ENCODE data around the gene FAM171A1. TPM values are rescaled to one million over a fixed set of nuclear protein-coding genes. Genes with fewer than 3 reads are reported as not detected.
A peak's percentile ranks its signal among the peaks of the same experiment; 100 is the strongest.

FAM171A1 gene
- total RNA-seq, 2 donors from 2014 or later, result 16.3 to 24.2 TPM

DNA sequence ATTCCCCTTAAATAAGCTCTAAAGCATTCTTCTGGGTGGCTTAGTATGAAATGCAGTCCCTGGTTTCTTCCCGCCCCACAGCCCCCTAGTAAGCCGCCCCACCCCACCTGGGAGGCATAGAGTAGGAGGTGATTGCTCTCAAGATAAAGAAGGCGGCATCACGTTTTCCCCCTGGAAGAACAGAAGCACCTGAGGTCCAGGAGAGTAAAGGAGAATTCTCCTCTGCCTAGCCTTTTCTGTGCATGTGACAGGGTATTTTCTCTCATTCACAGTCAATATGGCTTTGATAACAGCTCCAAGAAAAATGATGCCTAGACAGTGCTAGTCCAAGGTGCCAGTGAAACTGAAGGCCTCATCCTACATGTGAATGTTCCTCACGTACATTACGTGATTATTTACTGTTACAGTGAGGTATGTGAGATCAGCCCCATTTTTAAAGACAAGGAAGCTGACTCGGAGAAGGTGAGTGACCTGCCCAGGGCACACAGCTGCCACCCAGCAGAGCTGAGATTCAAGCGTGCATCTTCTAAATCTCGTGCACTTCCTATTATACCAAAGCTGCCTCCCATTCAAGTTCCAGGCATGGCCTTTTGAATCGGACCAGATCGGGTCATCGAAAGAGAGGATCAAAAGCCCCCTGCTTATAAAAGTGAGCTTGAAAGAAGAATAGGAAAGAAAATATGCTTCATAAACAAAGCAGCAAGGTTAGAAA is 59.4 kb downstream of the FAM171A1 start:
- TF ChIP-seq POLR2A (IDR thresholded peaks at IDR 0.05) (no peak), POLR2AphosphoS5 (IDR thresholded peaks at IDR 0.05) (no peak)
- TF ChIP-seq, protein P1, sequence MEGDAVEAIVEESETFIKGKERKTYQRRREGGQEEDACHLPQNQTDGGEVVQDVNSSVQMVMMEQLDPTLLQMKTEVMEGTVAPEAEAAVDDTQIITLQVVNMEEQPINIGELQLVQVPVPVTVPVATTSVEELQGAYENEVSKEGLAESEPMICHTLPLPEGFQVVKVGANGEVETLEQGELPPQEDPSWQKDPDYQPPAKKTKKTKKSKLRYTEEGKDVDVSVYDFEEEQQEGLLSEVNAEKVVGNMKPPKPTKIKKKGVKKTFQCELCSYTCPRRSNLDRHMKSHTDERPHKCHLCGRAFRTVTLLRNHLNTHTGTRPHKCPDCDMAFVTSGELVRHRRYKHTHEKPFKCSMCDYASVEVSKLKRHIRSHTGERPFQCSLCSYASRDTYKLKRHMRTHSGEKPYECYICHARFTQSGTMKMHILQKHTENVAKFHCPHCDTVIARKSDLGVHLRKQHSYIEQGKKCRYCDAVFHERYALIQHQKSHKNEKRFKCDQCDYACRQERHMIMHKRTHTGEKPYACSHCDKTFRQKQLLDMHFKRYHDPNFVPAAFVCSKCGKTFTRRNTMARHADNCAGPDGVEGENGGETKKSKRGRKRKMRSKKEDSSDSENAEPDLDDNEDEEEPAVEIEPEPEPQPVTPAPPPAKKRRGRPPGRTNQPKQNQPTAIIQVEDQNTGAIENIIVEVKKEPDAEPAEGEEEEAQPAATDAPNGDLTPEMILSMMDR (IDR thresholded peaks at IDR 0.05), result no peak
- peaks cover 4% of the 10 kb centered on the region for H3K4me1 ChIP-seq (replicated peaks)
- intact Hi-C loops (cut with DNase I), result no loop called here

GRCh38 chr10:15310776-15311568 is 60.1 kb downstream of the FAM171A1 start:
- Histone ChIP-seq H3K27me3 (replicated peaks; ENCODE audit: insufficient read depth) (no peaks in the 10 kb centered on the region), H3K9me3 (no peaks in the 10 kb centered on the region), H3K4me1 (replicated peaks) (peaks cover 4% of the 10 kb centered on the region), H3K4me3 (no peak overlapping the region), H3K27ac (peak overlapping the region; percentile 51 to 72), H3K36me3 (no peaks in the 10 kb centered on the region)
- intact Hi-C loops (cut with DNase I), result no loop called here
- DNase-seq (ENCODE audit: low spot score), result no peak
- 81% methylated on average over 5 of the region's 5 CpGs for WGBS
- TF ChIP-seq, protein P1 (IDR thresholded peaks at IDR 0.05), result no peak
- TF ChIP-seq POLR2AphosphoS5 (IDR thresholded peaks at IDR 0.05), result no peak
- TF ChIP-seq POLR2A (IDR thresholded peaks at IDR 0.05), result no peak

More for the DNA sequence above, 59.4 kb downstream of the FAM171A1 start:
- Histone ChIP-seq H3K36me3 (no peaks in the 10 kb centered on the region), H3K27me3 (replicated peaks; ENCODE audit: insufficient read depth) (no peaks in the 10 kb centered on the region), H3K4me3 (no peak overlapping the region), H3K9me3 (no peaks in the 10 kb centered on the region), H3K27ac (no peak overlapping the region)
- DNase-seq (ENCODE audit: low spot score), result no peak
- WGBS, result 66% methylated on average over 12 of the region's 12 CpGs

- intact Hi-C loops (cut with DNase I), result no loop called here
- Histone ChIP-seq H3K9me3 (no peaks in the 10 kb centered on the region), H3K4me1 (replicated peaks) (peaks cover 4% of the 10 kb centered on the region), H3K27ac (peak overlapping the region; percentile 51 to 72), H3K4me3 (no peak overlapping the region), H3K36me3 (no peaks in the 10 kb centered on the region), H3K27me3 (replicated peaks; ENCODE audit: insufficient read depth) (no peaks in the 10 kb centered on the region)
- 85% methylated on average over 10 of the region's 10 CpGs for WGBS
- TF ChIP-seq, protein P1 (IDR thresholded peaks at IDR 0.05), result no peak
- TF ChIP-seq POLR2AphosphoS5 (IDR thresholded peaks at IDR 0.05), result peak; percentile 29
- no peak for TF ChIP-seq POLR2A (IDR thresholded peaks at IDR 0.05)
- DNase-seq (ENCODE audit: low spot score), result peak; percentile 29
These were observed 61.9 kb downstream of the FAM171A1 start for GRCh38 chr10:15309221-15309620.

DNA sequence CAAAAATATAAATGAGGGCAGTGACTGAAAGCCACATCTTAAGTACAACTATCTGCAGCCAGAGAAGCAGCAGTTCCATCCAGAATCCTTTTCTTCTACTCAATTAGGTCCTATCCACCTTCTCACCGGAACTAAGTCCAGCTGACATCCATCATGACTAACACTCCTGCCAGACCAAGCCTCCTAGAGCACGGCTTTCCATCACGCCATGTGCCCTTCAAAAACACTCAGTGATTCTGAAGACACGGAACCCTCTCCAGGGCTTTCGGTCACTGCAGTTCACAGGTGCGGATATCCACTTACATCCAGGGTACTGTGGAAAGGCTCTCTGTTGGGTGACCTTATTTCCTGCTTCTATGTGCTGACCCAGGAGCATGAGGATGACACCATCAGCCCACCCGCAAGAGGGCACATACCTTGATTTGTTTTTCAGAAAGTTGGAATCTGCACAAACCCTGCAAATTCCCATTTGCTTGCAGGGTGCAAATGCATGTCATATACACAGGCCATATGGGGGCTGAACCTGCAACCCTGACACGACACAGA is 64.3 kb downstream of the FAM171A1 start:
- WGBS, result 81% methylated on average over 8 of the region's 8 CpGs
- Histone ChIP-seq H3K4me1 (replicated peaks) (no peaks in the 10 kb centered on the region), H3K9me3 (no peaks in the 10 kb centered on the region), H3K4me3 (no peak overlapping the region), H3K27ac (no peak overlapping the region), H3K36me3 (no peaks in the 10 kb centered on the region), H3K27me3 (replicated peaks; ENCODE audit: insufficient read depth) (no peaks in the 10 kb centered on the region)
- TF ChIP-seq POLR2AphosphoS5 (IDR thresholded peaks at IDR 0.05), result no peak
- TF ChIP-seq, protein P1 (IDR thresholded peaks at IDR 0.05), result no peak
- no peak for TF ChIP-seq POLR2A (IDR thresholded peaks at IDR 0.05)
- DNase-seq (ENCODE audit: low spot score), result no peak
- intact Hi-C loops (cut with DNase I), result no loop called here

Measured in prostate gland (tissue), 2 donors.